GM12801 (cell line): ENCODE measurements around the gene OR51A2.

Experiments
- CTCF ChIP-seq: IDR thresholded peaks from one replicate; pipeline ENCODE4 v1.5.1; 2011; ENCODE audit warnings: control low read depth; ENCODE audit not compliant: insufficient read length; ENCODE audit errors: extremely low read depth

OR51A2 gene

GRCh38 chr11:4975436-4975835 lies 19.9 kb upstream of the OR51A2 start:
- TF ChIP-seq CTCF: no peak

- no peak for TF ChIP-seq CTCF
These were observed 7.3 kb upstream of the OR51A2 start for GRCh38 chr11:4962816-4963215.

GRCh38 chr11:4960877-4961276 lies 5.4 kb upstream of the OR51A2 start:
- TF ChIP-seq CTCF: no peak

DNA sequence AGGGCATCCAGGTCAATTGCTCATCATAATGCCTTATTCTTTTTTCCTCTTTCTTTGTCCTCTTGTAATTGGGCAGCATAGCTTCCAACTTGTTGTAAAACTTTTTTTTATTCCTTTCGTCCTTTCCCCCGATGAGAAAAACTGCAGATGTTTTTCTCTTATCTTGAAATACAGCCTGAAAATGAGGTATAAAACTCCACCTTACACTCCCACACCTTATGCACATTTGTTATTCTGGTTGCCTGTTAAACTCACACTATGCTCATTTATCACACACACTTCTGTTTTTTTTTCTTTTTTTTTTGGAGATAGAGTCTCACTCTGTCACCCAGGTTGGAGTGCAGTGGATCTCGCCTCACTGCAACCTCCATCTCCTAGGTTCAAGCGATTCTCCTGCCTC lies 1.9 kb upstream of the OR51A2 start:
- TF ChIP-seq CTCF: no peak

- no peak for TF ChIP-seq CTCF
These were observed 8.0 kb downstream of the OR51A2 start, which contains the start of gene OR51A4 for GRCh38 chr11:4947505-4947904. TSS of gene OR51A4 (minus strand) at chr11:4947605. CDS start at chr11:4947100, 505 bp downstream.

- no peak for TF ChIP-seq CTCF
These were observed 18.8 kb downstream of the OR51A2 start for GRCh38 chr11:4936745-4937144.

- TF ChIP-seq CTCF: no peak
These were observed 22.8 kb downstream of the OR51A2 start for GRCh38 chr11:4932751-4933150.

GRCh38 chr11:4926608-4927007 lies 28.9 kb downstream of the OR51A2 start:
- no peak for TF ChIP-seq CTCF
